GM19025 (cell line): Measurements from ENCODE around the gene FOXD4.
"Not testable (repeated sequence)": the region's sequence is repeated elsewhere in the genome, so short reads cannot be mapped to it uniquely, and the experiment has no call there.

ENCODE experiments used
- ATAC-seq: cut with Tn5 transposase; IDR thresholded peaks from one replicate; pipeline ENCODE4 v1.9.1; 2021; ENCODE audit warnings: mild to moderate bottlenecking, low read depth, moderate library complexity; ENCODE audit not compliant: unreplicated experiment

Gene FOXD4

GRCh38 chr9:117995-118467 is at the start of gene FOXD4:
TSS of gene FOXD4 (minus strand) at chr9:118417. CDS start at chr9:118119, 298 bp downstream.
- not testable (repeated sequence) for ATAC-seq

- ATAC-seq: not testable (repeated sequence)
These were observed 41.7 kb upstream of the FOXD4 start for GRCh38 chr9:159871-160270.

GRCh38 chr9:151173-151572 is 33.0 kb upstream of the FOXD4 start:
- ATAC-seq: not testable (repeated sequence)

GRCh38 chr9:139880-140279 is 21.7 kb upstream of the FOXD4 start:
- ATAC-seq: not testable (repeated sequence)

GRCh38 chr9:117144-117994 is 848 bp downstream of the FOXD4 start:
- not testable (repeated sequence) for ATAC-seq

- not testable (repeated sequence) for ATAC-seq
These were observed 1.8 kb downstream of the FOXD4 start for GRCh38 chr9:116239-117077.

- not testable (repeated sequence) for ATAC-seq
These were observed 3.1 kb downstream of the FOXD4 start for GRCh38 chr9:115118-115451.

- peak; percentile 24 for ATAC-seq
These were observed 3.7 kb downstream of the FOXD4 start for GRCh38 chr9:114267-115117.

- ATAC-seq: peak; percentile 61
These were observed 4.5 kb downstream of the FOXD4 start for GRCh38 chr9:113468-114266.

GRCh38 chr9:112589-113467 is 5.4 kb downstream of the FOXD4 start:
- ATAC-seq: not testable (repeated sequence)

GRCh38 chr9:110672-111071 is 7.5 kb downstream of the FOXD4 start:
- ATAC-seq: not testable (repeated sequence)

- ATAC-seq: not testable (repeated sequence)
These were observed 8.7 kb downstream of the FOXD4 start for GRCh38 chr9:109540-109939.

- not testable (repeated sequence) for ATAC-seq
These were observed 9.3 kb downstream of the FOXD4 start for GRCh38 chr9:108742-109495.

GRCh38 chr9:105991-106390 is 12.2 kb downstream of the FOXD4 start:
- ATAC-seq: not testable (repeated sequence)

GRCh38 chr9:100430-100829 is 17.8 kb downstream of the FOXD4 start:
- not testable (repeated sequence) for ATAC-seq

GRCh38 chr9:99867-100266 is 18.4 kb downstream of the FOXD4 start:
- ATAC-seq: not testable (repeated sequence)

GRCh38 chr9:98775-99174 is 19.4 kb downstream of the FOXD4 start:
- not testable (repeated sequence) for ATAC-seq

- ATAC-seq: not testable (repeated sequence)
These were observed 23.2 kb downstream of the FOXD4 start for GRCh38 chr9:94992-95391.
